GF-D8 (cell line): ENCODE results near the gene OPN5.

Experiments
- DNase-seq: peaks from one replicate; lab custom pipeline; 2025; lab: John Stamatoyannopoulos, UW

The OPN5 gene

GRCh38 chr6:47862731-47863130, 80.9 kb downstream of the OPN5 start:
- DNase-seq = no peak

GRCh38 chr6:47865206-47865605, 83.4 kb downstream of the OPN5 start:
- DNase-seq = no peak

GRCh38 chr6:47875593-47875992, 93.8 kb downstream of the OPN5 start:
- DNase-seq = no peak
